ENCODE measurements around the gene MYH10.

The MYH10 gene

GRCh38 chr17:8464941-8465340 is 165.6 kb downstream of the MYH10 start:
- TF ChIP-seq, protein P1, sequence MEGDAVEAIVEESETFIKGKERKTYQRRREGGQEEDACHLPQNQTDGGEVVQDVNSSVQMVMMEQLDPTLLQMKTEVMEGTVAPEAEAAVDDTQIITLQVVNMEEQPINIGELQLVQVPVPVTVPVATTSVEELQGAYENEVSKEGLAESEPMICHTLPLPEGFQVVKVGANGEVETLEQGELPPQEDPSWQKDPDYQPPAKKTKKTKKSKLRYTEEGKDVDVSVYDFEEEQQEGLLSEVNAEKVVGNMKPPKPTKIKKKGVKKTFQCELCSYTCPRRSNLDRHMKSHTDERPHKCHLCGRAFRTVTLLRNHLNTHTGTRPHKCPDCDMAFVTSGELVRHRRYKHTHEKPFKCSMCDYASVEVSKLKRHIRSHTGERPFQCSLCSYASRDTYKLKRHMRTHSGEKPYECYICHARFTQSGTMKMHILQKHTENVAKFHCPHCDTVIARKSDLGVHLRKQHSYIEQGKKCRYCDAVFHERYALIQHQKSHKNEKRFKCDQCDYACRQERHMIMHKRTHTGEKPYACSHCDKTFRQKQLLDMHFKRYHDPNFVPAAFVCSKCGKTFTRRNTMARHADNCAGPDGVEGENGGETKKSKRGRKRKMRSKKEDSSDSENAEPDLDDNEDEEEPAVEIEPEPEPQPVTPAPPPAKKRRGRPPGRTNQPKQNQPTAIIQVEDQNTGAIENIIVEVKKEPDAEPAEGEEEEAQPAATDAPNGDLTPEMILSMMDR (IDR thresholded peaks at IDR 0.05; ENCODE audit: borderline replicate concordance, control extremely low read depth, extremely low read depth, insufficient read depth, missing control alignments): no peak
- in situ Hi-C loops (cut with MboI; ENCODE audit: low sequenced_read_pairs, unreplicated experiment): no loop called here
- DNase-seq (ENCODE audit: low spot score): no peak

- TF ChIP-seq, protein P1 (IDR thresholded peaks at IDR 0.05; ENCODE audit: borderline replicate concordance, control extremely low read depth, extremely low read depth, insufficient read depth, missing control alignments): no peak
- DNase-seq (ENCODE audit: low spot score): no peak
- in situ Hi-C loops (cut with MboI; ENCODE audit: low sequenced_read_pairs, unreplicated experiment): no loop called here
Observed at GRCh38 chr17:8463099-8463498, 167.4 kb downstream of the MYH10 start.

- DNase-seq (ENCODE audit: low spot score): no peak
- TF ChIP-seq, protein P1 (IDR thresholded peaks at IDR 0.05; ENCODE audit: borderline replicate concordance, control extremely low read depth, extremely low read depth, insufficient read depth, missing control alignments): no peak
- in situ Hi-C loops (cut with MboI; ENCODE audit: low sequenced_read_pairs, unreplicated experiment): no loop called here
Observed at GRCh38 chr17:8462564-8462963, 168.0 kb downstream of the MYH10 start.

DNA sequence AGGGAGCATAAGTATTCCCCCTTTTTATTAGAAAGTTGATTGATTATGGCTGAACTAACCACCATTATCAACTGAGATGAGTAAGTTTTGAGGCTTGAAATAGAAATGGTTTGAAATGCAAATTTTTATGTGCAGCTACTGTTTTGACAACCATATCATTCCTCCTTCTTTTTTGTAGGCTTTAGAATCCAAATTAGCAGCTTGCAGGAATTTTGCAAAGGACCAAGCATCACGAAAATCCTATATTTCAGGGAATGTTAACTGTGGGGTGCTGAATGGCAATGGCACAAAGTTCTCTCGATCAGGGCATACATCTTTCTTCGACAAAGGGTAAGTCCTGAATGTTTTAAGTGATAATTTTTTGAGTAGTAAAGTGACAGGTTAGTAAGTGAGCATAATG is 170.7 kb downstream of the MYH10 start:
- TF ChIP-seq, protein P1 (IDR thresholded peaks at IDR 0.05; ENCODE audit: borderline replicate concordance, control extremely low read depth, extremely low read depth, insufficient read depth, missing control alignments): no peak

GRCh38 chr17:8459107-8459506 is 171.4 kb downstream of the MYH10 start:
- no peak for DNase-seq (ENCODE audit: low spot score)
- in situ Hi-C loops (cut with MboI; ENCODE audit: low sequenced_read_pairs, unreplicated experiment): no loop called here
- TF ChIP-seq, protein P1 (IDR thresholded peaks at IDR 0.05; ENCODE audit: borderline replicate concordance, control extremely low read depth, extremely low read depth, insufficient read depth, missing control alignments): no peak

More for the DNA sequence above, 170.7 kb downstream of the MYH10 start:
- in situ Hi-C loops (cut with MboI; ENCODE audit: low sequenced_read_pairs, unreplicated experiment): no loop called here
- no peak for DNase-seq (ENCODE audit: low spot score)

DNA sequence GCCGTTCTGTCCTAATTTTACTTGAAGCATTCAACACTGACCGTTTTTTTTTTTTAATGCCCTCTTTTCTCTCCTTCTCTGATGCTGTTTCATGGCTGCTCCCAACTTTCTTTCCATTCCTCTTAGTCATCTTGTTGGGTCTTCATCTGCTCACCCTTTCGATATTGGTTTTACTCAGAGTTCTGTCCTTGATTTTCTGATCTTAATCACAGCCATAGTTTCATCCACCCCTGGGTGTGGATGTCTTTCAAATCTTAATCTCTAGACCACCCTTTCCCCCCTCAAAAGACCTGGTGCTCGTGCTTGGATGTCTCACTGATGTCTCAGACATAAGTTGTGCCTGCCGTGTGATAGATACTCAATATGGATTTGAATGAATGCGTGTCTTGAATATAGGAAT is 172.4 kb downstream of the MYH10 start:
- in situ Hi-C loops (cut with MboI; ENCODE audit: low sequenced_read_pairs, unreplicated experiment): no loop called here
- TF ChIP-seq, protein P1 (IDR thresholded peaks at IDR 0.05; ENCODE audit: borderline replicate concordance, control extremely low read depth, extremely low read depth, insufficient read depth, missing control alignments): no peak
- no peak for DNase-seq (ENCODE audit: low spot score)

Measured in GM13976 (cell line).